Inflammatory macrophage treated with lipopolysaccharide for 1 hour (primary cell): ENCODE measurements around the gene ATP6V1F.

Experiments used
- DNase-seq, 2 donors: peaks; one replicate each; pipeline ENCODE4 v3.0.0-alpha.2; 2020 to 2022

The ATP6V1F gene, protein sequence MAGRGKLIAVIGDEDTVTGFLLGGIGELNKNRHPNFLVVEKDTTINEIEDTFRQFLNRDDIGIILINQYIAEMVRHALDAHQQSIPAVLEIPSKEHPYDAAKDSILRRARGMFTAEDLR

DNA sequence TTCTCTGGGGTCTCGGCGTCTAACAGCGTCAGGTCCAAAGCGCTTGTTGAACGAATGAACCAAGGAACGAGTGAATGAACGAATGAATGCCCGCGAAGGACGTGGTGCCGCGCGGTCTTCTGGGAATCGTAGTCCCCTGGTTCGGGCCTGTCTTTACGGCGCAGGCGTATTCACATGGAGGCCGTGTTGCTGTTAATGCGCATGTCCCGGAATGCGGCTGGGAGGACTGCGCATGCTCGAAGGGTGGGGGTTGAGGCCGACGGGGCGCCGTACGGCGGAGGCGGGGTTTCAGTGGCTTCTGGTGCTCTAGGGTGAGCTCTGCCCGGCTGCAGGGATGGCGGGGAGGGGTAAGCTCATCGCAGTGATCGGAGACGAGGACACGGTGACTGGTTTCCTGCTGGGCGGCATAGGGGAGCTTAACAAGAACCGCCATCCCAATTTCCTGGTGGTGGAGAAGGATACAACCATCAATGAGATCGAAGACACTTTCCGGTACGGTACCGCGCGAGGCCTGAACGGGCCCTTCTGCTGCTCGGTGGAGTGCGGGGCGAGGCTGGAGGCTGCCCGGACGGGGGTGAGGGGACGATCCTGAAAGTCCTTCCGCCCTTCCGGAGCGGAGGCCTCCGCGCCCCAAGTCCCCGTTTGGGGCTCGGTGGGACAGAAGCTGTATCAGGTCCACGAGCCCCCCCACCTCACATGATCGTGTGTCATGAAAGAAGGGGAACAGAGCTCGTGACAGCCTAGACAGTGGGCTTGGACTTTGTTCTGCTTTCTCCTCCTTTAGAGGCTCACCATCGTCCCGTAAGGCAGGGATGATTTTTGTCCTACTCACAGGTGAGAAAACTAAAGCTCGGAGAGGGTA lies at the start of gene ATP6V1F:
Gene ATP6V1F (plus strand): TSS at position 286 of the 862 bp plus-strand sequence. CDS start 49 bp downstream, at position 335.
- peak; percentile 95 to 99 for DNase-seq

DNA sequence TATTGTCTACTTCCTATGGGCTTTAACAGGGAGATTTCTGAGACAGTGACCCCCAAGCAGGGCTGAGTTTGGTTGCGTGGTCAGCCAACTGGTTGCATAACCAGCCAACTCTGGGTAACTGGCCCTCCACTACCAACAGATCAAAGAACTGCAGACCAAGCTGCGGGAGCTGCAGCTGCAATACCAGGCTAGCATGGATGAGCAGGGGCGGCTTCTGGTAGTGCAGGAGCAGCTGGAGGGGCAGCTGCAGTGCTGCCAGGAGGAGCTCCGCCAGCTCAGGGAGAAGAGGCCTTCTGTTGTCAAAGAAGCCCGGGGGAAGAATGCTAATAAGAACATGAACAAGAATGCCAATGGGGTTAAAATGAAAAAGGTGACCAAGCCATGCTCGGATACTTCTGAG lies 48.2 kb upstream of the ATP6V1F start:
- DNase-seq = no peak

DNA sequence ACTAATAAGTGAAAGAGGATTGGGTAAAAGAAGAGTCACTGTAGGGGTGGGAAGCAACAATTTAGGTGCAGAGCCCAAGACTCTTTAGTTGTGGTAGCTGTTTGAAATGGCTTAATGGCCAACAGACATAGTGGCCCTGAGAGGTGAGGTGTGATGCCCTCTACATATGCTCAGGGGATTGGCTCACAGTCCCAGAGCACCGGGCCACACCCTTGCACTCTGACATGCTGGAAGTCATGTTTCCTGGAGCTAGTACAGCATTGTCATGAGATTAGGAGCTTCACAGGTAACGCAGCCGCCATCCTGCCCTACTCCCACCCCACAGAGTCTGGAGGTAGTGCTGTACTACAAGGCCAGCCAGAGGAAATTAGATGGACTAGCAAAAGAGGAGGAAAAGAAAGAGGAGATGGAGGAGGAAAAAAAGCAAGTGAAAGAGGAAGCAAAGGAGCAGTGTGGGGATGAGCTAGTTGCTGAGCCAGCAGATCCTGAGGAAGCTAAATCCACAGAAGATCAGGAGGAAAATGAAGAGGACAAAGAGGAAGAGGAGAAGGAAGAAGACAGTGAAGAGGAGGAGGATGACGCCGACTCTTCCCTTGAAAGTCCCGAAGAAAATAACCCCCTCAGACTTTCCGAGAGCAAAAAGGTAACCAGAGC lies 47.2 kb upstream of the ATP6V1F start:
- DNase-seq = peak; percentile 31 to 41

DNA sequence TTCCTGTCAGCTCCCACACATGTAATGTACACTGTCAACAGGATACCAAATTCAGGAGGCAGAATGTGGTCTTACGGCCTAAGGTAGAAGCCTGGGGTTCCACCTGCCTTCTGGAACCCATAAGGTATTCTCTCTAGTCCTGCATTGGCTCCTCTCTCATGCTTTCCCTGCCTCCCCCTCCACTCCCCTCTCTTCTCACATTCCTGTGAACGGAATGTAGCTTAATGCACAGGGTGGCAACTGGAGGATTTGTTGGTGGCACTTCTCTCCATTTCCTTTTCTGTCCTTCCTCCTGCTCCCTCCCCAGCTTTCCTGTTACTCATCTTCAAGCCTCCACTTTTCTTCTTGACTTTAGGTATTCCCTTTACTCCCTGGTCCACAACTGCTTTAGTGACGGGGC lies 44.0 kb upstream of the ATP6V1F start:
- no peak for DNase-seq

DNA sequence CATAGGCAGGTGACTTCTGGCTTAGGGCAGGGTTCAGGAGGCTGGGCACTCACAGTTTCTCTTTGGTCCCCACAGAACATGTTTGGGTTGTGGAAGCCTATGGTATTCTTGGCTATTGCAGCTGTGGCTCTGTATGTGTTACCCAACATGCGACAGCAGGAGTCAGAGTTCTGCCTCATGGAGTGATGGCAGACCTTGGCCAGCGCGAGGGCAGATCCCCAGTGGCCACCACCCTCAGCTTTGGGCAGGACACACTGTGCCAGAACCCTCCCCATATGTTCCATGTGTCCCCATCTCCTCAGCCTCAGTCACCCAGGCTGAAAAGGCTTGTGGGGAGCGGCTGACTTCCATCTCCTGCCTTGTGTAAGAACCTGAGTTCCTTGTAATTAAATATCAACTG lies 40.9 kb upstream of the ATP6V1F start:
- no peak for DNase-seq

DNA sequence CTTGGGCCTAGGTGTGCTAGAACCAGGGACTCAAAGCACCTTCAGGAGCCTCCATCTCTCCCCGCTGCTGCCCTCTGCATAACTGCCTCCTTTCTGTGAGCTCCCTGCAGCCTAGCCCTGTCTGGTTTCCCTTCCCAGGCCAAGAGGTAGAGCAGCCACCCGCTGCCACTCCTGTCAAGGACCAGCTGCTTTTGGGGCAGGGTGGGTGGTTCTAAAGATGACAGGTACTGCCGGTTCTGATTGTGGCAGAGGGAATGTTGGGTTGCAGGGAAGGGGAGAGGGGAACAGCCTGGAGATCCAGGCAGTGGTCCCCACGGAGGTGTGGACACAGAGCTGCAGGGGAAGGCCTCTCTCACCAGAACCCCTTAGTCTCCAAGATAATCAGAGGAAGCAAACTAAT lies 36.1 kb upstream of the ATP6V1F start:
- DNase-seq = no peak

DNA sequence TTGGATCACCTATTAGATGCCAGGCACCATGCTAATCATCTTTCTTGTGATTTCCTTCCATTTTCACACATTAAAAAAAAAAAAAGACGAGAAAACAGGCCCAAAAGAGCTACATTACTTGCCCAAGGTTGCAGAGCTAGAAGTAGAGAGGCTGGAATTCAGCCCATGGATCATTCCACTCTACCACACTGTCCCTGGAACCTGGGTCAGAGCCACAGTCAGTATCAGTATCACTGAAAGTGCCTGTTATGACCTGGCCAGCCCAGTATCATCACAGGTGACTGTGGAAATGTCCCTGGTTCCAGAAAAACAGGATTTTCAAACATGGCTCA lies 35.8 kb upstream of the ATP6V1F start:
- no peak for DNase-seq

DNA sequence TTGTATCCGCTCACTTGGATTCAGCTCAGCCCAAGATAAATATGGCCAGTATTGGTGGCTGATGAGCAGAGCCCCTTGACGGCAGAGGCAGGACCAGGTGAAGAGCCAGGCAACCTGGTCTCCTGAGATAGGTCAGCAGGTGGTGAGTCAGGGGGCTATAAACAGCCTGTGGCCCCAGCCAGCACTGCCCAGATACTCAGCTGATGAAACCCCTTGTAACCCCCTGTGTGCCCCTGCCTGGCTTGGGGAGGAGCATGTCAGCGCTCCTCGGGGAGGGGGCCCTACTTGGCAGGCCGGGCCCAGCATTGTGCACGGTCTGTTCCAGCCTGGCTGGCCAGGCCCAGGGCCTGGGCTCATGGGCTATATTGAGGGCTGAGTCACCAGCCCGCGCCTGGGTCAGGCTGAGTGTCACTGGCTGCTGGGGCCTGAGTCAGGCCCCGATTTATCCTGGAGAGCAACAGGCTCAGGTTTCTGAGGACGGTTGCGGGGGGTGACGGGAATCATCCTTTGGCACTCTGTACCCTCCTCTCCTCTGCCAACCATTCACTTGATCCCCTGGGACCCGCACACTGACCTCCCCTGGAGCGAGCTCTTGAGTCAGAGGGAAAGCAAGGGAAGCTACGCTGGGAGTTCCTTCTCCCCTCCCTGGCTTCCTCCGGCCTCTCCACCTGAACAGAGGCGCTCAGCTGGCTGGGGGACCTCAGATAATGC lies 35.3 kb upstream of the ATP6V1F start:
- DNase-seq = no peak

DNA sequence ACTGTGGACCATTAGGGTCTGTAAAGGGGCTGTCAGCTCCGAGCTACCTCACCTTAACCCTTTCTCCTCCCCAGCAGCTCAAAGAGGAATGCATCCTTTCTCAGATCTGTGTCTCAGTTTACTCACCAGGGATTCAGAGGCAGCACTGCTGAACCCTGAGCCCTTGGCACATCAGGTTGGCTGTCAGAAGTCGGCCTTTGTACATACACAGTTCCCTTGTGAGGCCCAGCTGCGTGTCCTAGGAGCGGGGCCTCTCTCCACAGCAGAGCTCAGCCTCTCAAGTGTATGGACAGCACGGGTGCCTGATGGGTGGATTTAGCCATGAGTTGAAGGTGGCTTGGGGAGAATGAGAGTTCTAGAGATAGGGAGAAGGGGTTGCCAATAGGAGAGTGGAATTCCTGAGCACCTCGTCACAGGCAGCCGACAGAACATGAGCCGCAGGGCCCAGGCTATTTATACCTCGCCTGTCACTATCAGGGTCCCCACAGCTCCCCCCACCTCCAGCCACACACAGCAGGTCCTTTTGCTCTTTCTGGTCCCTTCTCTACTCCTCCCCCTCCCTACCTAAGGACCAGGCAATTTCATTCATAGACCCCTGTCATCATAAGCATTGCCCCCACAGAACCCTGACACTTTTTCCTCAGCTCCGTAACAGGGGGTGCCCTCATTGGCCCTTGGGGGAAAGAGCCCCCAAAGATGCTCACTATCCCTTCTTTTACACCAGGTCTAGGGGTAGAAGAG lies 34.5 kb upstream of the ATP6V1F start:
- no peak for DNase-seq

DNA sequence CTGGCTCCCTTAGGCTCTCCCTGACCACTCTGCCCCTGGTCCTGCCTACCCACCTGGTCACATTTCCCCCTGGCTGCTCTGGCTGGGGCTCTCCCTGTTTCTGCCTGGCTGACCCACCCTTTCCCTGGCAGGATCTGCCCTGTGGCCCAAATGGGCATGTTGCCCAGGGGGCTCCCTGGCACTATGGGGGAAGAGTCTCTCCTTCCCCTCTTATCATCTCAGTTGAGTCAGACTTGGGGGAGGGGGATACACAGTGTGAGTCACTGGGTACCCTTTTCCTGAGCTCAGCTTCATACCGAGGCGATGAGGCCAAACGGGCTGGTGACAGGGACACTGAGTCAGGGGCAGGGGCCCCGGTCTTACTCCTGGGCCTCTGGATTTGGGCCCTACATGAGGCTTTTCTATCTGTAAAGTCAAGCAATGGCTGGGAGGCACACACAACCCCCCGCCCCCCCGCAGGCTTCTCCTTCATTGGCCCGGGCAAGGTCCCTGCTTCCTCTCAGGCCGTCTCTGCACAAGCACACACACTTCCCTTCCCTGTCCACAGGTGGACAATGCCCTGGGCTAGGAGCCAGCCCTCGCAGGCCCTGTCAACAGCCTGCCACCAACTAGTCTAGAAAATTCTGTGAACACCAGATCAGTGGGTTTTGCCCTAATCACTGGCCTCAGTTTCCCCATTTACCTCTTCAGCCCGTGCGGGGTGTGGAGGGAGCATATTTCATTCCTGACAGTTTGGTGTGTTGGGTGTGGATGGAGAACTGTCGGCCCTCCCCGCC lies 33.1 kb upstream of the ATP6V1F start:
- DNase-seq = no peak

DNA sequence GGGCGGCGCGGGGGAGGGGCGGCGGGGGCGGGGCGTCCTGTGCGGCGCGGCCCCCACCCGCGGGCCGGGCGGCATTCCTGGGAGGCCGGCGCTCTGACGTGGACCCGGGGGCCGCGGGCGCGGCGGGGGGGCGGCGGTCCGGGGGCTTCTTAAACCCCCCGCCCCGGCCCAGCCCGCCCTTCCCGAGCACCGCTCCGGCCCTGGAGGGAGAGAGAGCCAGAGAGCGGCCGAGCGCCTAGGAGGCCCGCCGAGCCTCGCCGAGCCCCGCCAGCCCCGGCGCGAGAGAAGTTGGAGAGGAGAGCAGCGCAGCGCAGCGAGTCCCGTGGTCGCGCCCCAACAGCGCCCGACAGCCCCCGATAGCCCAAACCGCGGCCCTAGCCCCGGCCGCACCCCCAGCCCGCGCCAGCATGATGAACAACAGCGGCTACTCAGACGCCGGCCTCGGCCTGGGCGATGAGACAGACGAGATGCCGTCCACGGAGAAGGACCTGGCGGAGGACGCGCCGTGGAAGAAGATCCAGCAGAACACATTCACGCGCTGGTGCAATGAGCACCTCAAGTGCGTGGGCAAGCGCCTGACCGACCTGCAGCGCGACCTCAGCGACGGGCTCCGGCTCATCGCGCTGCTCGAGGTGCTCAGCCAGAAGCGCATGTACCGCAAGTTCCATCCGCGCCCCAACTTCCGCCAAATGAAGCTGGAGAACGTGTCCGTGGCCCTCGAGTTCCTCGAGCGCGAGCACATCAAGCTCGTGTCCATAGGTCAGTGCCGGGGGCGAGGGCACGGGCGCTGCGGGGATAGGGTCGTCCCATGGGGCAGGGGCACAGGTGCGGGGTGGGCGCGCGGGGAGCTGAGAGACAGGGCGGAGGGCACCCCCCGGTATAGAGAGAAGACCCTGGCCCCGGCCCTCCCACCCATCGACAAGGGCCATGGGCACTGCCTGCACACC lies 32.2 kb upstream of the ATP6V1F start, which contains the start of gene FLNC:
Gene FLNC (plus strand): TSS at position 176 of the 947 bp plus-strand sequence. CDS start 232 bp downstream, at position 408.
- DNase-seq = peak in 1 of 2 donors; percentile 14

DNA sequence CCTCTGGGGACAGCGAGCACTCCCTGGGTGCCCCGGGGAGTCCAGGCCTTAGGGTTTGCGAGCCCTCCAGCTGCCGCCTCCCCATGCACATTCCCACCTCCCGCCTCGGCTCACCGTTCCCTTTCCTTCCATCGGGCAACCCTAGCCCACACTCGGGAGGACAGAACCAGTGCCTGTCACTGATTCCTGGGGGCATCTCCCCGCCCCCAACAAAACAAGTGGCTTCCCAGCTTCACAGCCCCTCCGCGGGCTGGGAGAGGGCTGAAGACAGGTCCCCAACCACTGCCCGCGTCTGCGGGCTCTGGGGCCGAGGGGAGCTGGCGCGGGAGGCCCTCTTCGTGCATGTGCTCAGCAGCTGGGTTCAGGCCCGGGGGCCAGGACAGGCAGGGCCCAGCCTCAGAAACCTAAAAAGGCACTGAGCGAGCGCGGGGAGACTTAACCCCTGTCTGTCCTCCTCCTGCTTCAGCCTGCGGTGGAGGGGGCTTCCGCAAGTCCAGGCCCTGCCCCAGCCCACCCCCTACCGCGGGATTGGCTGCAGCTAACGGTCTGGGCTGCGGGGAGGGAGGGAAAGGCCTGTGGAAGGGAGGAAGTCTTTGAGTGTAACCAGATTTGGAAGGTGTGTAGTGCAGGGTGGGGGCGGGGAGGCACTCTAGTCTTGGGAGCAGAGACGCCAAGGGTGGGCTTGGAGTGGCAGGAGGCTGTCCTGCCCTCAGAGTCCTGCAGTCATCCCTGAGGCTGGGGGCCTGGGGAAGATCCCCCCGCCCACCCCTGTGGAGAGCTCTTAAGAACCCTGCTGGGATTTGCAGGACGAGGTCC lies 31.3 kb upstream of the ATP6V1F start:
- DNase-seq = no peak

DNA sequence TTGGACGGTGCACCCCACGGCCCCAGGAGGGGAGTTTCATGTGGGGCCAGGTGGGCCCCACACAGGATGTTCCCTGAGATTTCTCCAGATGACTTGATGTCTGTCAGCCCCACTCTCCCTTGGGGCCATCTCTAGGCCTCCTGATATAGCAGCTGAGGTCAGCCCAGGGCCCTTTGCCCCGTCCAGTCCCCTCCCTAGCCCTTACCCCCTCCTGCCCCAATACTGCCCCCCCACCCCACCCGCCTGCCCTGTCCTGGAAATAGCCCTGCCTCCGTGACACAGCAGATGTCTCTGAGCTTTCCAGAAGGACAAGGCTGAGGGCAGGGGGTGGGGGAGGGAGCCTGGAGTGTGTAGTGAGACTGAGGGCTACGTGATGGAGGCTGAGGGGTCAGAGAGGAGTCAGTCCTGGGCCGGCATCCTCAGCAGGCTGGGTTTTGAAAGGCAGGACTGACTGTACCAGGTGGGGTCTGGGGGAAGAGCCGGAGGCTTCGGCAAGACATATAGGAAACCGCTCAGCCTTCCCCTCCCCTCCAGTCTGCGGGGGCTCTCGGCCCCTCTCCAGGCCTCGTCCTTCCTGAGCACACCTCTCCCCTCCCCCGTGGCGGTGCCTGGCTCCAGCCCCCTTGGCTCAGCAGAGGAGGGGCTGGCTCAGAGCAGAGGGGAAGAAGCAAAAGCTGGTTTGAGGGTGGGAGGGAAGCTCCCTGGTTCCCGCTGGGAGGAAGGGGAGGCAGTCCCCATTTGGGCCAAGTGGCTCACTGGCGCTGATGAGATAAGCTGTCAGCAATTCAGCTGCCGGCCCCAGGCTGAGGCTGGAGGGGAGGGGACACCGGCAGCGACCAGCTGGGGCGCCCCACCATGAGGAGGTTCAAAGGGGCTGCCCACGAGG lies 30.4 kb upstream of the ATP6V1F start:
- no peak for DNase-seq

DNA sequence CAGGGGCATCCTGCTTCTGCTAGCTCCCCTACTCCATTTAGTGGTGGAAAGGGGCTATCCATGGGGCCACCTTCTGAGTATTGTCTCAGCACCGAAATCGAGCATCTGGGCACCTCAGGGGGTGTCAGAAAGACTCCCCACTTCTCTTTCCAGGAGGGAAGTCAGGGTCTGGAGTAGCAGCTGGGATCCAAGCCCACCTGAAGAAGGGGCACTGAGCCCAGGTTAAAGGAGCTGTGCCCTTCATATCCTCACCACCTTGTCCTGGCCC lies 29.8 kb upstream of the ATP6V1F start:
- no peak for DNase-seq

DNA sequence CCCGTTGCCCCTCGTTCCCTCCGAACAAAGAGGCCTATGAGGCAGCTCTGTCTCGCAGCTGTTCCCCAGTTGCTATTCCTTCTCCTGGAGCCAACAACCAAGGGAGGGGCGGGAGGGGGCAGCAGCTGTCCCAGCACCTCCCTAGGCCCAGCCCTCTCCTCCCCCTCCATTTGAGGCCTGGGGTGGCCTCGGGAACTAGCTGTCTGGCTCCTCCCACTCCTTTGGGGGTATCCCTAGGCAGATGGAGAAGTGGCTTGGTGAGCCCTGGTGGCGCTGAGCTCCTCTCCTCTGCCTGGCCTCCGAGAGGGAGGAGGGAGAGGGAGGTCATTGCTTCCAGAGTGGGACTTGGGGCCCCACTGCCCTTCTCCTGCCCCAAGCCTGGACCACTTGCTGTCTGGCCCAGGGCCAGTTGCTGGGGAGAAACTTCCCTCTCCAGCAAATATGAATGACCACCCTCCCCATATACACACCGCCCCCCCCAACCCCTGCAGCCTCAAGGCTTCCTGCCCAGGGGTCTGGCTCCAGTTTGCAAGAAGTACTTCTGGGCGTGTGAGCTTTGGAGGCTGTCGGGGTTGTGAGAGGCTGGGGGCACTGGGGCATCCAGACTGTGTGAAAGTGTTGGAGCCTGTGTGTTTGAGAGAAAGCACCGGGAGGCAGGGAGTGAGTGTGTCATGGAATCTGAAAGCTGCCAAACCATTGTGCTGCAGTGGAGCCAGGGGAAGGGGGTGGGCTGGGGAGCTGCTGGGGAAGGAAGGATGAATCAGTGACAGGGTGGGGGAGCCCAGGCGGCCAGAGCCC lies 29.3 kb upstream of the ATP6V1F start:
- DNase-seq = peak; percentile 41 to 43

DNA sequence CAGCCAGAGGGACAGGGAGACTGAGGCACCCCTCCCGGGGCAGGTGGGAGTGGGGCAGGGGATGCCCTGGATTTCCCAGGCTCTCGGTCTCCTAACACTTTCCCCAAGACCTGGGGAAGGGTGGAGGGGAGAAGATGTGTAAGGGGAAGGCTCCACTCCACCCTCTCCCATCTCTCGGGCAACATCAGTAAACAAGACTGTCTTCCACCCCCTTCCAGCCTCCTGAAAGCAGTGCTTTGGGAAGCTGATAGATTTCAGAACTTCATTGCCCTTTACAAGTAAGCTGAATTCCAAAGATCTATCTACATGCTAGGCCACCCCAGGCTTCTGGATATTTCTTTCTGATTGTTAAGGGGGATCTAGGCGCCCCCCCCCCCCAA lies 28.7 kb upstream of the ATP6V1F start:
- DNase-seq = no peak

DNA sequence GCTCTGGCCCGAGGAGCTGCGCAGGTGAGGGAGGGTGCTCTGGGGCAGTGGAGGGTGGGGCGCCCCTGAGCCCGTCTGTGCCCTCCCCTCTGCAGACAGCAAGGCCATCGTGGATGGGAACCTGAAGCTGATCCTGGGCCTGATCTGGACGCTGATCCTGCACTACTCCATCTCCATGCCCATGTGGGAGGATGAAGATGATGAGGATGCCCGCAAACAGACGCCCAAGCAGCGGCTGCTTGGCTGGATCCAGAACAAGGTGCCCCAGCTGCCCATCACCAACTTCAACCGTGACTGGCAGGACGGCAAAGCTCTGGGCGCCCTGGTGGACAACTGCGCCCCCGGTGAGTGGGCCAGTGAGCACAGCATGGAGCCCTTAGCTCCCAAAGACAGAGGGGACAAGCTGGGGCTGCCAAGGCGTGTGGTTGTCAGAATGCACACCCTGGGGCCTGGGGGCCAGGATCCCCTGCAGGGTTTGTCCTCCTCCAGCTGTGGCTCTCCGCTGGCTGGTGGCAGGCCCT lies 27.4 kb upstream of the ATP6V1F start:
- no peak for DNase-seq
